PC-9 (cell line): ENCODE data around the gene ADGRD2. TPM values are rescaled to one million over a fixed set of nuclear protein-coding genes. Genes with fewer than 3 reads are reported as not detected.

ENCODE experiments used
- BruUV-seq: library from RNA; stranded (reverse); fragments of 400-500 nt; replicated peaks from 2 replicates; lab custom pipeline; 2021; lab: Mats Ljungman, UMichigan
- CTCF ChIA-PET: fragments of 300-600 bp; sonication (Branson Sonifier 250); formaldehyde crosslinking; loops from one replicate; lab custom pipeline; 2022; ENCODE audit warnings: antibody characterized with exemption; lab: Charles Lee
- POLR2A ChIA-PET: fragments of 300-600 bp; sonication (Branson Sonifier 250); formaldehyde crosslinking; loops from one replicate; lab custom pipeline; 2022; ENCODE audit warnings: antibody characterized with exemption; ENCODE audit not compliant: unreplicated experiment; lab: Charles Lee
- DNase-seq, 2 experiments: peaks; one replicate each; pipeline versions ENCODE4 v3.0.0 to v3.0.0-alpha.2; 2015 to 2022; ENCODE audit warnings: mixed read lengths in 1 of 2
- H2AFZ ChIP-seq: fragments of 200-600 bp; sonication (generic); 2 replicates; pipeline ENCODE4 v1.8.1; 2017; ENCODE audit warnings: antibody characterized with exemption
- H3F3A ChIP-seq: fragments of 200-600 bp; sonication (generic); 2 replicates; pipeline ENCODE4 v1.8.1; 2017; ENCODE audit warnings: antibody characterized with exemption, mild to moderate bottlenecking, low read depth; ENCODE audit not compliant: insufficient read depth
- H3K27ac ChIP-seq: fragments of 200-600 bp; sonication (generic); 2 replicates; pipeline ENCODE4 v1.6.1; 2016; ENCODE audit warnings: mixed run types
- H3K27me3 ChIP-seq: fragments of 200-600 bp; sonication (generic); 2 replicates; pipeline ENCODE4 v1.6.1; 2016; ENCODE audit warnings: low read depth, mixed run types; ENCODE audit not compliant: insufficient read depth
- H3K36me3 ChIP-seq: fragments of 200-600 bp; sonication (generic); 2 replicates; pipeline ENCODE4 v1.6.1; 2016; ENCODE audit warnings: low read depth, mixed run types
- H3K4me1 ChIP-seq: fragments of 200-600 bp; sonication (generic); replicated peaks from 2 replicates; pipeline ENCODE4 v1.6.1; 2016; ENCODE audit warnings: mixed run types; ENCODE audit not compliant: insufficient read depth
- H3K4me2 ChIP-seq: fragments of 200-600 bp; sonication (generic); 2 replicates; pipeline ENCODE4 v1.6.1; 2017; ENCODE audit warnings: mixed run types
- H3K4me3 ChIP-seq: fragments of 200-600 bp; sonication (generic); 2 replicates; pipeline ENCODE4 v1.6.1; 2016; ENCODE audit warnings: mixed run types
- H3K79me2 ChIP-seq: fragments of 200-600 bp; sonication (generic); 2 replicates; pipeline ENCODE4 v1.6.1; 2017; ENCODE audit warnings: low read depth, mixed run types
- H3K9me2 ChIP-seq: fragments of 200-600 bp; sonication (generic); 2 replicates; pipeline ENCODE4 v1.8.1; 2017; ENCODE audit warnings: mild to moderate bottlenecking; ENCODE audit not compliant: insufficient read depth
- H3K9me3 ChIP-seq: fragments of 200-600 bp; sonication (generic); 2 replicates; pipeline ENCODE4 v1.8.1; 2016; ENCODE audit warnings: low read depth; ENCODE audit not compliant: insufficient read depth
- H4K20me1 ChIP-seq: fragments of 200-600 bp; sonication (generic); 2 replicates; pipeline ENCODE4 v1.8.1; 2017; ENCODE audit not compliant: insufficient read depth
- EZH2 ChIP-seq: fragments of 200-600 bp; sonication (generic); IDR thresholded peaks from 2 replicates; pipeline ENCODE4 v1.8.0; 2017; ENCODE audit warnings: antibody characterized with exemption, low read depth
- intact Hi-C: fragments of 100-400 bp; cut with micrococcal nuclease; formaldehyde crosslinking; loops from one replicate; pipeline ENCODE4 v1.10.0; 2022; ENCODE audit not compliant: unreplicated experiment
- total RNA-seq: library from RNA; stranded (reverse); gene quantifications from 2 replicates; pipeline ENCODE4 v1.2.3, GENCODE V29; 2021
- TF ChIP-seq, protein P1 (sequence below): fragments of 200-600 bp; sonication (generic); conservative IDR thresholded peaks from 2 replicates; pipeline ENCODE4 v1.6.1; 2017; ENCODE audit warnings: mixed run types, antibody characterized with exemption, mild to moderate bottlenecking, moderate library complexity

ADGRD2 gene
- total RNA-seq, 1 experiment from 2014 or later, result not detected

DNA sequence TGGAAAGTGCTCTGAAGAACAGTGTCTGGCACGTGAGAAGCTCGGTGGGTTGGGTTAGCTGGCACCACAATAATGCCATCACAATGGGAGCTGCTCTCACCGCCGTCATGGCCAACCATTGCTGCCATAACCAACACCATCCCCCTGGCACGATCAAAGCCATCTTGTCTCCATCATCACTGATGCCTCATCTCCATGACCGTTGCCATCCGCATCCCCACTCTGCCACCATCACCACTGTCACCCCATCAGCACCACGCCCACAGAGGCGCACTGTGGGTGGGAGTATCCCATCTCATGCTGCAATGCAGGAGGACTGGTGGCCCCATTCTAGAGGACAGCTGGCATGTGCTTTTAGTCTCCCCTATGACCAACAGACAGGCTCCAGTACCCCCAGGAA lies 33.2 kb downstream of the ADGRD2 start:
- Histone ChIP-seq H3K9me3 (no peaks in the 10 kb centered on the region), H3K9me2 (no peaks in the 10 kb centered on the region), H3K27ac (no peak overlapping the region), H2AFZ (no peak overlapping the region), H4K20me1 (no peaks in the 10 kb centered on the region), H3K4me1 (no peaks in the 10 kb centered on the region), H3F3A (no peaks in the 10 kb centered on the region), H3K36me3 (no peaks in the 10 kb centered on the region), H3K4me3 (no peak overlapping the region), H3K27me3 (peaks cover 35% of the 10 kb centered on the region), H3K79me2 (no peaks in the 10 kb centered on the region), H3K4me2 (no peak overlapping the region)
- TF ChIP-seq, protein P1, sequence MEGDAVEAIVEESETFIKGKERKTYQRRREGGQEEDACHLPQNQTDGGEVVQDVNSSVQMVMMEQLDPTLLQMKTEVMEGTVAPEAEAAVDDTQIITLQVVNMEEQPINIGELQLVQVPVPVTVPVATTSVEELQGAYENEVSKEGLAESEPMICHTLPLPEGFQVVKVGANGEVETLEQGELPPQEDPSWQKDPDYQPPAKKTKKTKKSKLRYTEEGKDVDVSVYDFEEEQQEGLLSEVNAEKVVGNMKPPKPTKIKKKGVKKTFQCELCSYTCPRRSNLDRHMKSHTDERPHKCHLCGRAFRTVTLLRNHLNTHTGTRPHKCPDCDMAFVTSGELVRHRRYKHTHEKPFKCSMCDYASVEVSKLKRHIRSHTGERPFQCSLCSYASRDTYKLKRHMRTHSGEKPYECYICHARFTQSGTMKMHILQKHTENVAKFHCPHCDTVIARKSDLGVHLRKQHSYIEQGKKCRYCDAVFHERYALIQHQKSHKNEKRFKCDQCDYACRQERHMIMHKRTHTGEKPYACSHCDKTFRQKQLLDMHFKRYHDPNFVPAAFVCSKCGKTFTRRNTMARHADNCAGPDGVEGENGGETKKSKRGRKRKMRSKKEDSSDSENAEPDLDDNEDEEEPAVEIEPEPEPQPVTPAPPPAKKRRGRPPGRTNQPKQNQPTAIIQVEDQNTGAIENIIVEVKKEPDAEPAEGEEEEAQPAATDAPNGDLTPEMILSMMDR, result no peak
- TF ChIP-seq EZH2, result no peak
- ChIA-PET CTCF (no interaction called here), POLR2A (no interaction called here)
- no TSS peak for BruUV-seq
- intact Hi-C loops, result loop anchor here (5.0 kb wide), 1 partner anchor 66 kb away; the partner anchor contains the start of gene PSMB7
- no peak for DNase-seq

DNA sequence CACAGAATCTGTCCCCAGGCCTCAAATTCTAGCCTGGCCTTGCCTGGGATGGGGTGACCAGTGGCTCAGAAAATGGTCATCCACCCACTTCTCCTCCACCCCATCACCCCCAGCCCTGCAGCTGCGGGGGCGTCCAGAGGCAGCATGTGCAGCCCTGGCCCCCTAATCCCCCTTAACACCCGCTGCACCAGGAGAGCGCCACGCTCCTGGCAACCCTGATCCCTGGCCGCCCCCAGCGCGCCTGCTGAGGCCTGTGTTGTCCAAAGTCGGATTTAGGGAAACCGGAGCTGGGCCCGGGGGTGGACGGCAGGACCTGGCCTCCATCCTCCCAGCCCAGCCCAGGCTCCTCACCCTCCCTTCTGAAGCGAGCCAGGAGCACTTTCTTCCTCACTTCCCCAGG lies 35.0 kb downstream of the ADGRD2 start:
- DNase-seq, result no peak
- intact Hi-C loops, result no loop called here
- CTCF ChIA-PET, result no interaction called here
- H3K27ac ChIP-seq, result no peak overlapping the region
- POLR2A ChIA-PET, result interaction anchor here (0.6 kb wide), 1 partner anchor 30 kb away, joined by 6 read pairs; no protein-coding TSS in a partner anchor
- no peaks in the 10 kb centered on the region for H3K36me3 ChIP-seq
- peaks cover 47% of the 10 kb centered on the region for H3K27me3 ChIP-seq
- H2AFZ ChIP-seq, result no peak overlapping the region
- H3K79me2 ChIP-seq, result no peaks in the 10 kb centered on the region
- no peaks in the 10 kb centered on the region for H3K4me1 ChIP-seq
- H3K9me3 ChIP-seq, result no peaks in the 10 kb centered on the region
- no peaks in the 10 kb centered on the region for H3F3A ChIP-seq
- H3K9me2 ChIP-seq, result no peaks in the 10 kb centered on the region
- no TSS peak for BruUV-seq
- no peaks in the 10 kb centered on the region for H4K20me1 ChIP-seq
- TF ChIP-seq, protein P1, result no peak
- TF ChIP-seq EZH2, result no peak
- H3K4me2 ChIP-seq, result no peak overlapping the region
- H3K4me3 ChIP-seq, result no peak overlapping the region

DNA sequence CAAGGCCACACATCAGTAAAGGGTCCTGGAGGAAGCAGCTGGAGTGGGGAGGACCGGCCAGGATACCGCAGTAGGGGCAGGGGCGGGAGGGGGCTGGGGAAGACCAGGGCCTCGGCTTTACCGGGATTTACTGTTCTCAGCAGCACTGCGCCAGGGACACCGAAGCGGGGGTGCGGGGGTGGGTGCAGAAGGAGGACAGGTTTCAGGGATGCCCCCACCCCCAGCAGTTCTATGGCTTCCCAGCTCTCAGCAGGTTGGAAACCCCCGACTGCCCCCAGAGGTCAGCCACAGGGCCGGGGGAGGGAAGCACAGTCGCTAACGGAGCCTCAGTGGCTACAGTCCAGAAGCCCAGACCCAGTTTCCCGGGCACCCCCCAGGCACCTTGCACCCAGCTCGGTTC lies 35.7 kb downstream of the ADGRD2 start:
- Histone ChIP-seq H3K27me3 (peaks cover 48% of the 10 kb centered on the region), H3F3A (no peaks in the 10 kb centered on the region), H3K4me2 (no peak overlapping the region), H3K4me3 (no peak overlapping the region), H3K4me1 (no peaks in the 10 kb centered on the region), H2AFZ (no peak overlapping the region), H3K79me2 (no peaks in the 10 kb centered on the region), H4K20me1 (no peaks in the 10 kb centered on the region), H3K27ac (no peak overlapping the region), H3K9me3 (no peaks in the 10 kb centered on the region), H3K36me3 (no peaks in the 10 kb centered on the region), H3K9me2 (no peaks in the 10 kb centered on the region)
- no peak for TF ChIP-seq EZH2
- TF ChIP-seq, protein P1, result no peak
- DNase-seq, result no peak
- no TSS peak for BruUV-seq
- intact Hi-C loops, result no loop called here
- ChIA-PET CTCF (no interaction called here), POLR2A (no interaction called here)
